HG03457 (cell line): ENCODE measurements around the gene RGL1.

Experiments used
- ATAC-seq: cut with Tn5 transposase; IDR thresholded peaks from one replicate; pipeline ENCODE4 v1.9.1; 2021; ENCODE audit warnings: moderate number of reproducible peaks; ENCODE audit not compliant: unreplicated experiment

The RGL1 gene

GRCh38 chr1:183817576-183818288 is 12.8 kb downstream of the RGL1 start:
- ATAC-seq = no peak

GRCh38 chr1:183819059-183819458 is 14.1 kb downstream of the RGL1 start:
- ATAC-seq = no peak

- no peak for ATAC-seq
Observed at GRCh38 chr1:183821309-183821888, 16.5 kb downstream of the RGL1 start.

GRCh38 chr1:183821889-183822611 is 17.1 kb downstream of the RGL1 start:
- ATAC-seq = no peak

- no peak for ATAC-seq
Observed at GRCh38 chr1:183824291-183824690, 19.4 kb downstream of the RGL1 start.

- ATAC-seq = no peak
Observed at GRCh38 chr1:183827801-183828200, 22.9 kb downstream of the RGL1 start.

GRCh38 chr1:183830389-183830788 is 25.5 kb downstream of the RGL1 start:
- ATAC-seq = no peak

- ATAC-seq = no peak
Observed at GRCh38 chr1:183831311-183831710, 26.4 kb downstream of the RGL1 start.

GRCh38 chr1:183832459-183832858 is 27.5 kb downstream of the RGL1 start:
- ATAC-seq = no peak

- ATAC-seq = no peak
Observed at GRCh38 chr1:183834568-183834967, 29.6 kb downstream of the RGL1 start.

- ATAC-seq = no peak
Observed at GRCh38 chr1:183836598-183836997, 31.7 kb downstream of the RGL1 start.

GRCh38 chr1:183837062-183837461 is 32.1 kb downstream of the RGL1 start:
- no peak for ATAC-seq

GRCh38 chr1:183838221-183838620 is 33.3 kb downstream of the RGL1 start:
- no peak for ATAC-seq

GRCh38 chr1:183840140-183840539 is 35.2 kb downstream of the RGL1 start:
- no peak for ATAC-seq

- no peak for ATAC-seq
Observed at GRCh38 chr1:183841550-183841949, 36.6 kb downstream of the RGL1 start.

- ATAC-seq = peak; percentile 77
Observed at GRCh38 chr1:183841950-183842794, 37.3 kb downstream of the RGL1 start.

- peak; percentile 32 for ATAC-seq
Observed at GRCh38 chr1:183842795-183843144, 37.9 kb downstream of the RGL1 start.

- ATAC-seq = no peak
Observed at GRCh38 chr1:183844806-183845205, 39.9 kb downstream of the RGL1 start.

GRCh38 chr1:183845681-183846080 is 40.8 kb downstream of the RGL1 start:
- ATAC-seq = no peak

- ATAC-seq = no peak
Observed at GRCh38 chr1:183847641-183848040, 42.7 kb downstream of the RGL1 start.

- no peak for ATAC-seq
Observed at GRCh38 chr1:183850852-183851251, 45.9 kb downstream of the RGL1 start.
